Hepatocyte (in vitro differentiated cells): ENCODE results near the gene PPARA.

ENCODE experiments used
- CTCF ChIP-seq: fragments of 200-600 bp; sonication (generic); IDR thresholded peaks from 2 replicates; pipeline ENCODE4 v1.5.1; 2016; ENCODE audit warnings: antibody characterized with exemption, mild to moderate bottlenecking; ENCODE audit not compliant: poor library complexity
- EZH2 ChIP-seq: fragments of 200-600 bp; sonication (generic); IDR thresholded peaks from 2 replicates; pipeline ENCODE4 v1.6.1; 2016; ENCODE audit warnings: antibody characterized with exemption, mild to moderate bottlenecking, borderline replicate concordance
- EZH2phosphoT487 ChIP-seq: fragments of 200-600 bp; sonication (generic); IDR thresholded peaks from one replicate; pipeline ENCODE4 v1.6.1; 2018; ENCODE audit warnings: antibody characterized with exemption, mild to moderate bottlenecking, low read depth, moderate library complexity; ENCODE audit not compliant: unreplicated experiment, severe bottlenecking

GRCh38 chr22:46103664-46104063, 46.7 kb upstream of the PPARA start:
- TF ChIP-seq CTCF (no peak), EZH2phosphoT487 (no peak), EZH2 (no peak)
